Fibroblast of lung (primary cell): ENCODE results near the gene UBE2J2. TPM values are rescaled to one million over a fixed set of nuclear protein-coding genes. Genes with fewer than 3 reads are reported as not detected.

Source experiments
- DNase-seq, 2 donors: peaks; one replicate each; pipeline versions ENCODE4 v3.0.0 to v3.0.0-alpha.2; 2010; ENCODE audit warnings: low read depth in 2 of 2
- H2AFZ ChIP-seq: 2 replicates; pipeline ENCODE4 v1.5.1; 2012; ENCODE audit warnings: low read length, control low read depth, inconsistent platforms
- H3K27ac ChIP-seq: 2 replicates; pipeline ENCODE4 v1.5.1; 2011; ENCODE audit warnings: low read length, control low read depth; ENCODE audit not compliant: insufficient read depth
- H3K27me3 ChIP-seq: 2 replicates; pipeline ENCODE4 v1.5.1; 2011; ENCODE audit warnings: mild to moderate bottlenecking, low read length; ENCODE audit not compliant: control insufficient read depth, insufficient read depth
- H3K36me3 ChIP-seq: 2 replicates; pipeline ENCODE4 v1.5.1; 2011; ENCODE audit warnings: low read length; ENCODE audit not compliant: control insufficient read depth, insufficient read depth
- H3K4me1 ChIP-seq: 2 replicates; pipeline ENCODE4 v1.5.1; 2011; ENCODE audit warnings: low read length; ENCODE audit not compliant: control insufficient read depth, insufficient read depth; ENCODE audit errors: extremely low read depth
- H3K4me2 ChIP-seq: 2 replicates; pipeline ENCODE4 v1.5.1; 2011; ENCODE audit warnings: low read length, control low read depth; ENCODE audit not compliant: insufficient read depth; ENCODE audit errors: extremely low read depth
- H3K4me3 ChIP-seq, 4 experiments: fragments of 200-600 bp in 1 of 4; sonication (generic) in 1 of 4; replicated peaks in 1 of 4; 2 replicates each; pipeline ENCODE4 v1.5.1; 2011 to 2016; ENCODE audit warnings: low read length in 4 of 4, low read depth in 3 of 4, mild to moderate bottlenecking in 3 of 4, control low read depth in 2 of 4, inconsistent platforms in 1 of 4, mixed read lengths in 1 of 4; ENCODE audit not compliant: insufficient read depth in 1 of 4; ENCODE audit errors: control extremely low read depth in 1 of 4
- H3K79me2 ChIP-seq: 2 replicates; pipeline ENCODE4 v1.5.1; 2012; ENCODE audit warnings: mild to moderate bottlenecking, low read length, inconsistent platforms; ENCODE audit not compliant: control insufficient read depth, insufficient read depth
- H3K9ac ChIP-seq: 2 replicates; pipeline ENCODE4 v1.5.1; 2011; ENCODE audit warnings: mild to moderate bottlenecking, low read length, control low read depth; ENCODE audit not compliant: insufficient read depth
- H3K9me3 ChIP-seq: 2 replicates; pipeline ENCODE4 v1.5.1; 2012; ENCODE audit warnings: low read depth, low read length; ENCODE audit not compliant: control insufficient read depth, insufficient read depth
- H4K20me1 ChIP-seq: 2 replicates; pipeline ENCODE4 v1.5.1; 2011; ENCODE audit warnings: low read length; ENCODE audit not compliant: control insufficient read depth, insufficient read depth; ENCODE audit errors: extremely low read depth
- CTCF ChIP-seq, 2 donors: IDR thresholded peaks in 1 of 2; conservative IDR thresholded peaks in 1 of 2; 1 replicate in 1 of 2; 2 replicates in 1 of 2; pipeline ENCODE4 v1.5.1; 2011 to 2012; ENCODE audit warnings: low read length in 2 of 2, control low read depth in 1 of 2, inconsistent platforms in 1 of 2, low read depth in 1 of 2, mild to moderate bottlenecking in 1 of 2
- EZH2 ChIP-seq: IDR thresholded peaks from 2 replicates; pipeline ENCODE4 v1.5.1; 2012; ENCODE audit warnings: low read length, control low read depth, mild to moderate bottlenecking; ENCODE audit errors: missing control alignments
- polyA plus RNA-seq, 2 donors: library from polyadenylated mRNA; depleted of rRNA in 1 of 2; stranded (reverse) in 1 of 2; unstranded in 1 of 2; fragments of >200 nt; gene quantifications; 2 replicates each; pipeline ENCODE4 v1.2.1, GENCODE V29; 2011 to 2012; ENCODE audit warnings: missing spikeins in 1 of 2
- total RNA-seq: library from RNA; depleted of rRNA; stranded (reverse); fragments of >200 nt; gene quantifications from 2 replicates; pipeline ENCODE4 v1.2.1, GENCODE V29; 2014

UBE2J2 gene
- total and polyA plus RNA-seq, 2 donors (not counting 1 experiment from before 2014, with no cell fraction given) = 32.3 to 47.2 TPM

- Histone ChIP-seq H3K4me3 (no peak overlapping the region), H3K27me3 (no peaks in the 10 kb centered on the region), H3K79me2 (no peaks in the 10 kb centered on the region), H3K27ac (no peak overlapping the region), H4K20me1 (no peaks in the 10 kb centered on the region), H3K4me2 (no peak overlapping the region), H3K36me3 (peaks cover 24% of the 10 kb centered on the region), H3K4me1 (no peaks in the 10 kb centered on the region), H3K9me3 (no peaks in the 10 kb centered on the region), H3K9ac (no peak overlapping the region), H2AFZ (no peak overlapping the region)
- TF ChIP-seq EZH2 = no peak
- no peak for TF ChIP-seq CTCF (conservative IDR thresholded peaks at IDR 0.05 in 1 of 2, IDR thresholded peaks at IDR 0.05 in 1 of 2; ENCODE audit: low read depth in 1 of 2, low read length in 2 of 2)
- no peak for DNase-seq
Measured at GRCh38 chr1:1292442-1292779, 18.8 kb upstream of the UBE2J2 start.

DNA sequence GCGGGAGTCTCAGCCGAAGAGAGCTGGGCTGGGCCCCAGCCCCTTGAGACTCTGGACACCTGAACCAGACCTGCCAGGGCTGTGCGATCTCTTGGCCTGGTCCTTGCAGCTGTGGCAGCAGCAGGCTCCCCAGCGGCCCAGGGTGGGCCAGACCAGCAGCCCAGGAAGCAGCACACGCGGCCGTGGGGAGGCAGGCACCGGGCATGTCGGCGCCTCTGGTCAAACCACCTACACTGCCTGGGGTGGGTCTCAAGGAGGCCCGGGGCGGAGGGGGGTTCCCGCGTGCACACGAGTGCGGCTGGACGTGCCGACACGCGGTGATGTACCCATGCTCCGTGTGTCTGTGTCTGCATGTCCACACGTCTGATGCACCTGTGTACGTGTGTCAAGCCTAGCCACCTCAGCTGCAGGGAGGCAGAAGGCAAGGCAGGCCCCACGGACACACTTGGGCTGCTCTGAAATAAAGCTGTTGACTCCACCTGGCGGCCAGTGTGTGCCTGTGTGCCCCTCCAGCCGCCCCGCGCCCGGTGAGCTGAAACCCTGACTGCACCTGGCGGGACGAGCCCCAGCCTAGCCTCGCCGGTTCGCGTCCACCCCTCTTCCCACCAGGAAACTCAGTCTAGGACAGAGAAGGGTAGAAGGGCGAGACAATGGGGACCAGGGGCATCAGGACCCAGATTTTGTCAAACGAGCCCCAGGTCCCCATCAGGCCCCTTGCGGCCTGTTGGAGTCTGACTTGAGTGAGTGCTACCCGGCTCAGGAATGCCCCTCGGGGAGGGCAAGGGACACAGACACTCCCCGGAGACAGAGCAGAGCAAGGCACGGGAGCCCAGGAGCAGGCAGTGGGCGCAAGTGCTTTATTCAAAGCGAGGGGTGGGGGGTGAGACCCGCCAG lies 18.1 kb upstream of the UBE2J2 start:
- Histone ChIP-seq H4K20me1 (no peaks in the 10 kb centered on the region), H3K27ac (no peak overlapping the region), H3K9me3 (no peaks in the 10 kb centered on the region), H3K4me3 (no peak overlapping the region), H3K9ac (no peak overlapping the region), H3K4me1 (no peaks in the 10 kb centered on the region), H3K79me2 (no peaks in the 10 kb centered on the region), H3K4me2 (no peak overlapping the region), H2AFZ (no peak overlapping the region), H3K36me3 (peaks cover 23% of the 10 kb centered on the region), H3K27me3 (no peaks in the 10 kb centered on the region)
- TF ChIP-seq CTCF (conservative IDR thresholded peaks at IDR 0.05 in 1 of 2, IDR thresholded peaks at IDR 0.05 in 1 of 2; ENCODE audit: low read depth in 1 of 2, low read length in 2 of 2) (peak; percentile 37 to 57), EZH2 (no peak)
- peak; percentile 59 to 61 for DNase-seq

DNA sequence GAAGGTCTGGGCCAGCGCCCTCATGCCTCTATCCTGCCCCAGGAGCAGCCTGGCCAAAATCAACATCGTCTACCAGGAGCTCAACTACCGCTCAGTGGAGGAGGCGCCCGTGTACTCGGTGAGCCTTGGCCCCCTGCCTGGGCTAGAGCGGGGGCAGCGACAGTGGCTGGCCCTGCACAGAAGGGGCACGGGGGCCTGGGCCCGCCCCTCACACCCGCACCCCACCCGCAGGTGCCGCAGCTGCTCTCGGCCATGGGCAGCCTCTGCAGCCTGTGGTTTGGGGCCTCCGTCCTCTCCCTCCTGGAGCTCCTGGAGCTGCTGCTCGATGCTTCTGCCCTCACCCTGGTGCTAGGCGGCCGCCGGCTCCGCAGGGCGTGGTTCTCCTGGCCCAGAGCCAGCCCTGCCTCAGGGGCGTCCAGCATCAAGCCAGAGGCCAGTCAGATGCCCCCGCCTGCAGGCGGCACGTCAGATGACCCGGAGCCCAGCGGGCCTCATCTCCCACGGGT lies 17.4 kb upstream of the UBE2J2 start:
- TF ChIP-seq CTCF (conservative IDR thresholded peaks at IDR 0.05 in 1 of 2, IDR thresholded peaks at IDR 0.05 in 1 of 2; ENCODE audit: low read depth in 1 of 2, low read length in 2 of 2) = no peak
- TF ChIP-seq EZH2 = no peak
- H3K9ac ChIP-seq = no peak overlapping the region
- H3K4me2 ChIP-seq = no peak overlapping the region
- H4K20me1 ChIP-seq = no peaks in the 10 kb centered on the region
- H3K27me3 ChIP-seq = no peaks in the 10 kb centered on the region
- H3K4me3 ChIP-seq = no peak overlapping the region
- no peaks in the 10 kb centered on the region for H3K9me3 ChIP-seq
- DNase-seq = no peak
- H3K36me3 ChIP-seq = peaks cover 18% of the 10 kb centered on the region
- H3K4me1 ChIP-seq = no peaks in the 10 kb centered on the region
- H2AFZ ChIP-seq = no peak overlapping the region
- no peaks in the 10 kb centered on the region for H3K79me2 ChIP-seq
- H3K27ac ChIP-seq = no peak overlapping the region
